Activated T-cell treated with anti-CD3 and anti-CD28 coated beads for 48 hours (primary cell): Measurements from ENCODE around the gene GPC4.

Experiments used
- DNase-seq: peaks from one replicate; pipeline ENCODE4 v3.0.0-alpha.2; 2020; ENCODE audit warnings: low read depth

The GPC4 gene

GRCh38 chrX:133415276-133416105, at the start of gene GPC4:
GPC4 (minus strand) TSS chrX:133415489; CDS start chrX:133414965, 524 bp downstream.
- no peak for DNase-seq

- DNase-seq: no peak
These were observed 45.9 kb upstream of the GPC4 start for GRCh38 chrX:133461231-133461630.

GRCh38 chrX:133454924-133455323, 39.6 kb upstream of the GPC4 start:
- no peak for DNase-seq

GRCh38 chrX:133454491-133454914, 39.2 kb upstream of the GPC4 start:
- no peak for DNase-seq

GRCh38 chrX:133448512-133449076, 33.3 kb upstream of the GPC4 start:
- DNase-seq: no peak

- DNase-seq: no peak
These were observed 29.9 kb upstream of the GPC4 start for GRCh38 chrX:133444952-133445831.

GRCh38 chrX:133444196-133444595, 28.9 kb upstream of the GPC4 start:
- DNase-seq: no peak

- DNase-seq: no peak
These were observed 25.5 kb upstream of the GPC4 start for GRCh38 chrX:133440797-133441163.

GRCh38 chrX:133440081-133440796, 24.9 kb upstream of the GPC4 start:
- no peak for DNase-seq

GRCh38 chrX:133437766-133438165, 22.5 kb upstream of the GPC4 start:
- DNase-seq: no peak

GRCh38 chrX:133437356-133437755, 22.1 kb upstream of the GPC4 start:
- no peak for DNase-seq

- DNase-seq: no peak
These were observed 20.3 kb upstream of the GPC4 start for GRCh38 chrX:133435544-133436124.

- DNase-seq: no peak
These were observed 19.0 kb upstream of the GPC4 start for GRCh38 chrX:133434197-133434820.

- no peak for DNase-seq
These were observed 4.6 kb upstream of the GPC4 start for GRCh38 chrX:133419911-133420310.

- no peak for DNase-seq
These were observed 3.3 kb upstream of the GPC4 start for GRCh38 chrX:133418588-133418987.

GRCh38 chrX:133417364-133417763, 2.1 kb upstream of the GPC4 start:
- DNase-seq: no peak

- no peak for DNase-seq
These were observed 648 bp downstream of the GPC4 start for GRCh38 chrX:133414406-133415275.

- DNase-seq: no peak
These were observed 1.9 kb downstream of the GPC4 start for GRCh38 chrX:133413218-133413925.

- DNase-seq: no peak
These were observed 2.6 kb downstream of the GPC4 start for GRCh38 chrX:133412665-133413064.

GRCh38 chrX:133412246-133412645, 3.0 kb downstream of the GPC4 start:
- DNase-seq: no peak
